ENCODE data around the gene SYNE3. TPM values are rescaled to one million over a fixed set of nuclear protein-coding genes. Genes with fewer than 3 reads are reported as not detected.

SYNE3 gene
- total RNA-seq, 1 donor from 2014 or later = 105 TPM

DNA sequence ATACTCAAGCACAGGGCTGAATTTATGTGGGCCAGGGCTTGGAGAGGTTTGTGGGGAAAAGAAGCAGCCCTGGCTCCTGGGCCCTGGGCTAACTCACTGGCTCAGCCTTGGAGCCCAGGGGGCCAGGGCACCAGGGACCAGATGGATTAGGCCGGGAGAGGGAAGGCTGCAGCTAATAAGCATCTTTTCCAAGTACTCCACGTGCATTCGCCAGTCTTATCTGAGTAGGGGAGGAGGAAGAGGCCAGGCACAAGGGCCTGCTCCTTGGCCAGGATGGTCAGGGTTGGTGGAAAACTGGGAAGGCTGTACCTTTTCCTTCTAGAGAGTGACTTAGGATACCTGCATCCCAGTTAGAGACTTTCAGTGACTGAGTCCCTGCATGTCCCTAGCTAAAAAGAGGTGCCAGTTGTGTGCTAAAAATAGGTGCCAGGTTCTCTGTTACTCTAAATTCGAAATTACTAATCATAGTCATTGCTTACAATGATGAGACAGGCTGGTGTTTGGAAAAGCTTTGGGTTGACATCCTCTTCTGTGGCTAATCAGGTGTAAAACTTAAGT is 19.7 kb upstream of the SYNE3 start:
- DNase-seq (ENCODE audit: extremely low spot score, unreplicated experiment) = no peak
- TF ChIP-seq, protein P1, sequence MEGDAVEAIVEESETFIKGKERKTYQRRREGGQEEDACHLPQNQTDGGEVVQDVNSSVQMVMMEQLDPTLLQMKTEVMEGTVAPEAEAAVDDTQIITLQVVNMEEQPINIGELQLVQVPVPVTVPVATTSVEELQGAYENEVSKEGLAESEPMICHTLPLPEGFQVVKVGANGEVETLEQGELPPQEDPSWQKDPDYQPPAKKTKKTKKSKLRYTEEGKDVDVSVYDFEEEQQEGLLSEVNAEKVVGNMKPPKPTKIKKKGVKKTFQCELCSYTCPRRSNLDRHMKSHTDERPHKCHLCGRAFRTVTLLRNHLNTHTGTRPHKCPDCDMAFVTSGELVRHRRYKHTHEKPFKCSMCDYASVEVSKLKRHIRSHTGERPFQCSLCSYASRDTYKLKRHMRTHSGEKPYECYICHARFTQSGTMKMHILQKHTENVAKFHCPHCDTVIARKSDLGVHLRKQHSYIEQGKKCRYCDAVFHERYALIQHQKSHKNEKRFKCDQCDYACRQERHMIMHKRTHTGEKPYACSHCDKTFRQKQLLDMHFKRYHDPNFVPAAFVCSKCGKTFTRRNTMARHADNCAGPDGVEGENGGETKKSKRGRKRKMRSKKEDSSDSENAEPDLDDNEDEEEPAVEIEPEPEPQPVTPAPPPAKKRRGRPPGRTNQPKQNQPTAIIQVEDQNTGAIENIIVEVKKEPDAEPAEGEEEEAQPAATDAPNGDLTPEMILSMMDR (IDR thresholded peaks at IDR 0.05) = no peak
- Mint-ChIP-seq H3K27ac (ENCODE audit: unreplicated experiment) (peak overlapping the region; percentile 86), H3K27me3 (ENCODE audit: unreplicated experiment) (no peaks in the 10 kb centered on the region), H3K9me3 (ENCODE audit: unreplicated experiment) (no peaks in the 10 kb centered on the region), H3K4me1 (ENCODE audit: unreplicated experiment) (peaks cover 64% of the 10 kb centered on the region), H3K4me3 (ENCODE audit: unreplicated experiment) (peak overlapping the region; percentile 97), H3K36me3 (ENCODE audit: unreplicated experiment) (no peaks in the 10 kb centered on the region)

DNA sequence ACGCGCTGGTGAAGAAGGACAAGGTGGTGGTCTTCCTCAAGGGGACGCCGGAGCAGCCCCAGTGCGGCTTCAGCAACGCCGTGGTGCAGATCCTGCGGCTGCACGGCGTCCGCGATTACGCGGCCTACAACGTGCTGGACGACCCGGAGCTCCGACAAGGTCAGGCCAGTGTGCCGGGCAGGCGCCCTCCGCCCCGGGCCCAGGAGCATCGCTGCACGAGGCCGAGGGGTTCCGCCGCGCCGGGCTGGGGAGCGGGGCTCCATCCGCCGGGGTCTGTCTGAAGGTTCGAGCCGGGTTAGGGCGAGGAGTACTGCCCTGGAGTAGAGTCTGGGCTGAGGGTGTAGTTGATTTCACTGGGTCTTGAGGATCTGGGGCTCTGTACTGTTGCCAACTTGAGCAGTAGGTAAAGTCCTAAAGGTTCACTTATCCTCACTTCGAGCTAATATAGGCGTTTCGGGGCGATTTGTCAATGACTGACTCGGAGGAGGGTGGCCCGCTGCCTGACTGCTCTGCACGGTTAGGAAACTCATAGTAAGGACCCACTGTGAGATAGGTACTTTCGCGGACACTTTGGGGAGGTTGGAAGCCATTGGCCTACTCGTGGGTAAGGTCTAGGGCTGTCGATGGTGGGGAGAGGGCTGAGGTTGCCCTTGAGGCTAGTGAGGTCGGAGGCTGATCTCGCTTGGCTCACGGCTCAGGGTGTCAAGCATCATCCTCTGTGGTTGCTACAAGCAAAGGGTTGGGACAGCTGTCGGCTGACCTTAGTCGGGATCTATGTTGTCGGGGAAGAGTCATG is 19.0 kb upstream of the SYNE3 start:
- H3K27me3 Mint-ChIP-seq (ENCODE audit: unreplicated experiment) = no peaks in the 10 kb centered on the region
- H3K4me1 Mint-ChIP-seq (ENCODE audit: unreplicated experiment) = peaks cover 70% of the 10 kb centered on the region
- TF ChIP-seq, protein P1 (IDR thresholded peaks at IDR 0.05) = no peak
- H3K4me3 Mint-ChIP-seq (ENCODE audit: unreplicated experiment) = peak overlapping the region; percentile 97
- no peaks in the 10 kb centered on the region for H3K9me3 Mint-ChIP-seq (ENCODE audit: unreplicated experiment)
- DNase-seq (ENCODE audit: extremely low spot score, unreplicated experiment) = no peak
- peaks cover 1% of the 10 kb centered on the region for H3K36me3 Mint-ChIP-seq (ENCODE audit: unreplicated experiment)
- H3K27ac Mint-ChIP-seq (ENCODE audit: unreplicated experiment) = peak overlapping the region; percentile 86

DNA sequence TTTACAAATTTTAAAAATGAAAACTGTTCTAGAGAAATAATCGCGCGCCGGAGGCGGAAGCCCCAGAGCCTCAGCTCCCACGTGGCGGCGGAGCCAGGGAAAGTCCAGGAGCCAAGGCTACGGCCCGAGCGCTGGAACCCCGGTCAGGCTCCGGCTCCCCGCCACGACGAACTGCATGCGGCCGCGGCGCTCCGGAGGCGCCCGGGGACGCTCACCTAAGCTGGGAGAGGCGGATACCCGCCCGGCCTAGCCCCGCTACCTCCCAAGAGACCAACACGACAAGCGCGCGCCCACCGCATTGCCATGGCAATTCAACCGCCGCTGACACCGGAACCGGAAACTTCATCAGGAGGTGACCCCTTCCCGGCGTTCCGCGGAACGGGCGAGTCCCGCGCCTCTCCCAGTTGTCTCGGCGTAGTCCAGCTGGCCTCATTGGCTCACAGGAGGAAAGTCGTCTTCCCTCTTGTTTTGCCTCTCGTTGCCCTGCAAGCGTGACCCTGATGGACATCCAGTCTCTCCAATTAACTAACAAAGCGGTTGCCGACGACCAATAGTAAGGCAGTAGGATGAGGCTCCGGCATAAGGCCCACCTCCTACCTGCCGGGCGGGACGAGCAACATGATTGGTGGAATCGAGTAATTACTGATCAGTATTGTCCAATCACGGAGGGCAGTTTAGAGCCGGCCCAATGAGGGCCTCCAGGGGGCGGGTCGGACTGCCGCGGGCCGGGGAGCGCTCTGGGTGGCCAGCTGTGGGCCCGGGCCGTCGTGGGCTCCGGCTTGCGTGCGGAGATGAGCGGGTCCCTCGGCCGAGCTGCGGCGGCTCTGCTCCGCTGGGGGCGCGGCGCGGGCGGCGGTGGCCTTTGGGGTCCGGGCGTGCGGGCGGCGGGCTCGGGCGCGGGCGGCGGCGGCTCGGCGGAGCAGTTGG is 18.1 kb upstream of the SYNE3 start, which contains the start of gene GLRX5:
Gene GLRX5, plus strand, starts transcription at position 752 of the 927 bp plus-strand sequence. Its CDS starts 40 bp downstream, at position 792.
- H3K36me3 Mint-ChIP-seq (ENCODE audit: unreplicated experiment) = peaks cover 3% of the 10 kb centered on the region
- H3K27ac Mint-ChIP-seq (ENCODE audit: unreplicated experiment) = peak within 1 kb of the TSS; percentile 93
- H3K4me1 Mint-ChIP-seq (ENCODE audit: unreplicated experiment) = peaks cover 78% of the 10 kb centered on the region
- H3K4me3 Mint-ChIP-seq (ENCODE audit: unreplicated experiment) = peak within 1 kb of the TSS; percentile 97
- DNase-seq (ENCODE audit: extremely low spot score, unreplicated experiment) = peak; percentile 99
- TF ChIP-seq, protein P1 (IDR thresholded peaks at IDR 0.05) = no peak
- H3K27me3 Mint-ChIP-seq (ENCODE audit: unreplicated experiment) = no peaks in the 10 kb centered on the region
- no peaks in the 10 kb centered on the region for H3K9me3 Mint-ChIP-seq (ENCODE audit: unreplicated experiment)

DNA sequence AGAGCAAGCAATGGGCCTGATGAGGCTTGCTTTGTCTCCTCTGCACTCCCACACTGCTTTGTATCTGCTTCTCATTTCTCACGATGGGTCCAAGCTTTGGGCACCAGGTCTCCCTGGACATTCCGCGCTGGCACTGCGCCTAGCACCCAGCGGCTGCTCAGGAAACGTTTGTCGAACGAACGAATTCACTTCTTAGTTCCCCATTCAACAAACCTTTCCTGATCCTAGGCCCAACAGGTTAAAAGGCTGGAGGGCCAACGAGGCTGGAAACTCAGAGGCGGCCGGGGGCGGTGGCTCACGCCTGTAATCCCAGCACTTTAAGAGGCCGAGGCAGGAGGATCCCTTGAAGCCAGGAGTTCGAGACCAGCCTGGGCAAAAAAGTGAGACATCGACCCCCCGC is 17.4 kb upstream of the SYNE3 start:
- DNase-seq (ENCODE audit: extremely low spot score, unreplicated experiment) = peak; percentile 74
- Mint-ChIP-seq H3K4me3 (ENCODE audit: unreplicated experiment) (peak overlapping the region; percentile 89), H3K4me1 (ENCODE audit: unreplicated experiment) (peaks cover 76% of the 10 kb centered on the region), H3K9me3 (ENCODE audit: unreplicated experiment) (no peaks in the 10 kb centered on the region), H3K27me3 (ENCODE audit: unreplicated experiment) (no peaks in the 10 kb centered on the region), H3K36me3 (ENCODE audit: unreplicated experiment) (peaks cover 6% of the 10 kb centered on the region), H3K27ac (ENCODE audit: unreplicated experiment) (peak overlapping the region; percentile 93)
- TF ChIP-seq, protein P1 (IDR thresholded peaks at IDR 0.05) = no peak

All from osteocyte (in vitro differentiated cells).